Astrocyte of the cerebellum (primary cell): Measurements from ENCODE around the gene ZNF74.

Experiments
- DNase-seq: peaks from one replicate; pipeline ENCODE4 v3.0.0-alpha.2; 2011; ENCODE audit warnings: low read depth
- H3K4me3 ChIP-seq: 2 replicates; pipeline ENCODE4 v1.5.1; 2011; ENCODE audit warnings: mild to moderate bottlenecking, low read depth, low read length, moderate library complexity
- CTCF ChIP-seq: IDR thresholded peaks from 2 replicates; pipeline ENCODE4 v1.5.1; 2012; ENCODE audit warnings: low read length, low read depth, moderate library complexity, mild to moderate bottlenecking; ENCODE audit errors: missing control alignments
- in situ Hi-C: cut with HindIII; loops from 2 replicates; pipeline ENCODE4 v1.10.0; 2017; ENCODE audit warnings: low sequenced_read_pairs

Gene ZNF74

GRCh38 chr22:20419664-20419951, 25.7 kb downstream of the ZNF74 start:
- in situ Hi-C loops, result no loop called here
- TF ChIP-seq CTCF, result no peak
- no peak overlapping the region for H3K4me3 ChIP-seq
- no peak for DNase-seq

- no peak for DNase-seq
- TF ChIP-seq CTCF, result no peak
- in situ Hi-C loops, result no loop called here
- H3K4me3 ChIP-seq, result no peak overlapping the region
Measured at GRCh38 chr22:20420157-20420842, 26.3 kb downstream of the ZNF74 start.

- no peak for TF ChIP-seq CTCF
- in situ Hi-C loops, result no loop called here
- DNase-seq, result no peak
- H3K4me3 ChIP-seq, result no peak overlapping the region
Measured at GRCh38 chr22:20421507-20421874, 27.5 kb downstream of the ZNF74 start.

- in situ Hi-C loops, result no loop called here
- DNase-seq, result peak; percentile 65
- TF ChIP-seq CTCF, result no peak
- H3K4me3 ChIP-seq, result no peak overlapping the region
Measured at GRCh38 chr22:20422271-20423007, 28.5 kb downstream of the ZNF74 start.

GRCh38 chr22:20423008-20423905, 29.3 kb downstream of the ZNF74 start:
- no peak for DNase-seq
- in situ Hi-C loops, result no loop called here
- TF ChIP-seq CTCF, result no peak
- H3K4me3 ChIP-seq, result no peak overlapping the region

- no peak overlapping the region for H3K4me3 ChIP-seq
- no peak for DNase-seq
- in situ Hi-C loops, result no loop called here
- TF ChIP-seq CTCF, result no peak
Measured at GRCh38 chr22:20423906-20424551, 30.1 kb downstream of the ZNF74 start.
